ENCODE measurements around the gene ACACB.

The ACACB gene

DNA sequence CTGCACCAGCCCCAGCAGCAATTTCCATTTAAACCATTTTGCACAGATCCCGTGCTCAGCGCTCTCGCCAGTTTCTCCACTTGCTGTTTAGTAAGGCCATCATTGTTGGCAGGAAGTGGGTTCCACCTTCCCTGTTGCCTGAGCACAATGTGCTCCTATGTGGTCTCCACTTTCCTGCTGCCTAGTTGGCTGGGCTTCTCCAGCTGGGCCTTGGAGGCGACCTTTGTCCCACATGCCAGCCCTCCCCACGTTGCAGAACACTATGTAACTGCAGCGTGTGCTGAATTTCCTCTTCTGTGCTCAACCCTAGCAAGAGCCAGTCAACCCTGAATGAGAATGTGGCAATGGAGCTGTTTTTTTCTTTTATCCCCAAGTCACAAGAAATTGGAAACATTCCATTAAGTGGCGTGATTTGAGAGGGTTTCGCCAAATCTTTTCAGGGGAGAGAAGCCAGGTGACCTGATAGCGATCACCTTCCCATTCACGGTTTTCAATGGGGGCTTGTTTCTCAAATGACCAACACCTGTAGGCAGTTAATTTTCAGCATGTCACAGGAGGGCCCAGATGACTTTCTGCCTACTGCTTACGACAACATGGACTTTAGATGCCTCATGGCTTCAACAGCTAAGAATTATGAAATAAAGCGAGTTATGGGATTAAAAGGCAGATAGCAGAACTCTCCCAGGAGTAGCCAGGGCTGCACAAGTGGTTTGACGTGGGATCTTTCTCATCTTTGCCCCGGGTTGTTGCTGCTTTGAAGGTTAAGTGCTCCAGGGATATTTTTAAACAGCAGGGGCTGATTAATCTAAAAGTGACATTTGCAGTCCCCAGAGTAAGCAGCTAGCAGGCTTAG, at the start of gene ACACB:
ACACB (plus strand) TSS at position 830 of the 853 bp plus-strand sequence. CDS start 22,819 bp downstream, outside the sequence.
- DNase-seq = peak; percentile 31

DNA sequence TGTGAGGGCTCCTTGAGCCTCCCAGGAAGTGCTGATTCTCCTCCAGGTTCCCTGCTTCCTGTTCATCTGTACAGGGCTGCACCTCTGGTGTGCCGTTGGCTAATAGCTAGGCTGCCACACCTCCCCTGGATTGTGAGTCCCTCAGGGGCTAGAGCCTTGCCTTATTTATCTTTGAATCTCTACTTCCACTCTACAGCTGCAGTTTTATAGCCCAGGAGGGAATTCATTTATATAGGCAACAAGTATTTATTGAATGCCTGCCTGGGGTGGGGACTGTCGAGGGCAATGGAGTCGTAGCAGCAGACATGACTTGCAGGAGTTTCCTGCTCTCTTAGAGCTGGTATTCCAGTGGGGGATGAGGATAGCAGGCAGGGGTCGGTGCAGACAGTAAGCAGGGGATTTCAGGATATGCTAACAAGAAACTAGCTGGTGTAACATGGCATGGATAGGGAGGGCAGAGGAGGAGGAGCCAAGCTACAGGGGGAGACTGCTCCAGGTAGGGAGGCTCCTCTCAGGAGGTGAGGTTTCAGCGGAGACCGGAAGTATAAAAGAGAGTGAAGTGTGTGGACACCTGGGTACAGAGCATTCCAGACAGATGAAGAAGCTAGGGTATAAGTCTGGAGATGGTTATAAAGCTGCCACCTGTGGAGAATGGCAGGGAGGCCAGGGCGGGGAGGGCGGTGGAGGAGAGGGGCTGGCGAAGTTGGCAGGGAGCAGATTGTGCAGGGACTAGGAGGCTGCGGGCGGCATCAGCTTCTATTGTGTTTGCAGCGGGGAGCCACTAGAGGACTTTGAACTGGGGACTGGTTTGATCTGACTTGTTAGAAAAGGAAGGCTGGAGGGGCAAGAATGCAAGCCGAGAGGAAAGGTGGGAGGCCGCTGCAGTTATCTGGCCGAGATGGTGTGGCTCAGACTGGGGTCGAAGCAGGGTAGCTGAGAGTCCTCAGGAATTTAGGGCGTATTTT, 46.8 kb upstream of the ACACB start:
- no peak for DNase-seq

DNA sequence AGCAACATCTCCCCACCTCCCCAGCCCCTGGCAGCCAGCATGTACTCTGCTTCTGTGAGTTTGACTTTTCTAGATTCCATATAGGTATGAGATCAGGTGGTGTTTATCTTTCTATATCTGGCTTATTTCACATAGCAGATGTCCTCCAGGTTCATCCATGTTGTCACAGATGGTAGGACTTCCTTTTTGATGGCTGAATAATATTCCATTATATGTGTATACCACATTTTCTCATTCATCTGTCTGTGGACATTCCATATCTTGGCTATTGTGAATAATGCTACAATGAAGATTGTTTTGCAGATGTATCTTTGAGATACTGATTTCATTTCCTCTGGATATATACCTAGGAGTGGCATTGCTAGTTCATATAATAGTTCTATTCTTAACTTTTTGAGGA, 41.5 kb upstream of the ACACB start:
- DNase-seq = no peak

DNA sequence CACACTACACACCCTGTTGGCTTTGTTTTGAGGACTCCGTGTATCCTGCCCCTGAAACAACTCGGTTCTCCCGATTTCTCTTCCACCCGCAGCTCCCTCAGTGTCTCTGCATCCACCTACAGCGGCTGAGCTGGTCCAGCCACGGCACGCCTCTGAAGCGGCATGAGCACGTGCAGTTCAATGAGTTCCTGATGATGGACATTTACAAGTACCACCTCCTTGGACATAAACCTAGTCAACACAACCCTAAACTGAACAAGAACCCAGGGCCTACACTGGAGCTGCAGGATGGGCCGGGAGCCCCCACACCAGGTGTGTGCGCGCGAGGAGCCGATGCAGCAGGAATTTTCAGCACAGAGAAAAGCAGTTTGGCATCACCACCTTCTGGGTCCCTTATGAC, 33.6 kb upstream of the ACACB start:
- no peak for DNase-seq

DNA sequence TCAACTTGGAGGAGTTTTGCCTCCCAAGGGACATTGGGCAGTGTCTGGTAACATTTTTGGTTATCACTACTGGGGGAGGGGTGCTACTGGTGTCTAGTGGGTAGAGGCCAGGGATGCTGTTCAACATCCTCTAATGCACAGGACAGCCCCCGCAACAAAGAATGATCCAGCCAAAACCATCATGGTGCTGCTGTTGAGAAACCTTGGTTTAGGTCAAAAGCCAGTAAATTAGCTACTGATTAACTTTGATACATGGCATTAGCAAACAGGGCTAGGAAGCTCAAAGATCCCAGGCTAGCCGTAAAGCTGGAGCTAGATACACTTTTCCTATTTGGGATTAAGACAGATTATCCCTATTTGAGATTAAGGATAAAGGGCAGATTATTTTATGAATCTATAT, 32.0 kb upstream of the ACACB start:
- no peak for DNase-seq

DNA sequence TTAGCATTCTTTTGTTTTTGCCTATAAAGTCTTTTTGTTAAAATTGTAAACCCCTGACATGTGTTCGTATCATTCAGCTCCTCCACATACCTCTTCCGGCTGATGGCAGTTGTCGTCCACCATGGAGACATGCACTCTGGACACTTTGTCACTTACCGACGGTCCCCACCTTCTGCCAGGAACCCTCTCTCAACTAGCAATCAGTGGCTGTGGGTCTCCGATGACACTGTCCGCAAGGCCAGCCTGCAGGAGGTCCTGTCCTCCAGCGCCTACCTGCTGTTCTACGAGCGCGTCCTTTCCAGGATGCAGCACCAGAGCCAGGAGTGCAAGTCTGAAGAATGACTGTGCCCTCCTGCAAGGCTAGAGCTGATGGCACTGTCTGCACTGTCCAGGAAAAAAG, 30.8 kb upstream of the ACACB start:
- no peak for DNase-seq

DNA sequence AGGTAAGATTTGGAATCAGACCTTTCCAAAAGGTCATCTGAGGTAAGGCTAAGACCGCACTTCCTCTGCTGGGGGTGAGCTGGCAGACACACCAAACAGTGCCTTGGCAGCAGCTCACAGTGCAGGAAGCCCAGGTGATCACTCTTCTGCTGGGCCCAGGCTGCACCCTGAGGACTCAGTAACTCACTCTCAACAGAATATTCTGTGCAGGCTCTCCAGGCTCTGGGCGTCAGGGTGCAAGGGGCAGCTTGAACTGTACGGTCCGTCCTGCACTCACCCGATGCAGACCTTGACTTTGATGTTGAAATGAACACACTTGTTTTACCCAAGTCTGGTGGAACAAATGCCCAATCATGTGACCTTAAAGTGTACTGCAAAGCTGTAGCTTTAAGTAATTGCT, 29.1 kb upstream of the ACACB start:
- no peak for DNase-seq

DNA sequence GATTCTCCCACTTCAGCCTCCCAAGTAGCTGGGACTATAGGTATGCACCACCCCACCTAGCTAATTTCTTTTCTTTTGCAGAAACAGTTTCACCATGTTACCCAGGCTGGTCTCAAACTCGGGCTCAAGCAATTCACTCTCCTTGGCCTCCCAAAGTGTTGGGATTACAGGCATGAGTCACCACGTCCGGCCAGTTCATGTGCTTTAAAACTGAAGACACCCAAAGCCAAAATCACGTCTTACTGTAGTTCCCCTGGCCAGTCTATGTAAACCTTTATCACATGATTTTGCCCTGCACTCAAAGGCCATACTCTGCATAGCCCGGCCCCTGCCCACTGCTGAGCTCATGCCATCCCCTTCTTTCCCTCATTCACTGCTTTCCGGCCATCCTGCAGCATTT, 27.6 kb upstream of the ACACB start:
- DNase-seq = no peak

DNA sequence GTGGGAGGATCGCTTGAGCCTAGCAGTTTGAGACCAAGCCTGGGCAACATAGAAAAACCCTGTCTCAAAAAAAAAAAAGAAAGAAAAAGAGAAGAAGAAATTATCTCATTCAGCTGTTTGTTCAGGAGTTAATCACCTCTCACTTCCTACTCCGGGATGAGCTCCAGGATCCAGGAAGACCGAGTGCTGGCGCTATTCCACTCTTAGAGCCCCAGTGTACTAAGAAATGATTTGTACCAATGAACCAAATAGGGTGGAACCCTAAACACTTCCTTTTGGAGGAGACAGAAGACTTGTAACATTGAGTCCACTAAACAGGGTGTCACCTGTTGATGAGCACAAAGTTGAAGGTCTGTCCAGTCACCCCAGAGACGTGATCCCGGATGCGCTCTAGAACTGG, 26.7 kb upstream of the ACACB start:
- no peak for DNase-seq

DNA sequence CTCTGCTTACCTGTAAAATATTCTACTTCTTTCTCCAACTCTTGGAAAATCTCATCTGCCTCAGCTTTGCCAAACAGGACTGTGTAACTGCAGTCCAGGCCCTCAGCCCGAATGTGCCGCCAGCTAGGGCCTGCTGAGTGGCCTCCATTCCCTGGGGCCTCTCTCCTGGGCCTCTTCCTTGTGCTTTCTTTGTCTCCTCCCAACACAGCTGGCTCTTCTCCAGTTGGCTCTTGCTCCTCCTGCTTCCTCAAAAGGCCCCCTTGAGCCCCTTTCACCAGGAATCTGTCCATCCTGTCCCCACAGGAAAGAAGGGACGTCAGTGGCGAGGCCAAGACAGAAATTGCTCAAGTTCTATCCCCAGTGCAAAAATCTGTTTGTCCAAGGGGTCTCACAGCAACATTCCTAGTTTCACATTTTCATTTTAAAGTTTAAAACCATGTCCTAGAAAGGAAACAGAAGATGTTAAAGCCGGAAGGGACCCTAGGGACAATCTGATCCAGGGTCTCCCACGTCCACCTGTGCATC, 23.8 kb upstream of the ACACB start:
- DNase-seq = no peak

DNA sequence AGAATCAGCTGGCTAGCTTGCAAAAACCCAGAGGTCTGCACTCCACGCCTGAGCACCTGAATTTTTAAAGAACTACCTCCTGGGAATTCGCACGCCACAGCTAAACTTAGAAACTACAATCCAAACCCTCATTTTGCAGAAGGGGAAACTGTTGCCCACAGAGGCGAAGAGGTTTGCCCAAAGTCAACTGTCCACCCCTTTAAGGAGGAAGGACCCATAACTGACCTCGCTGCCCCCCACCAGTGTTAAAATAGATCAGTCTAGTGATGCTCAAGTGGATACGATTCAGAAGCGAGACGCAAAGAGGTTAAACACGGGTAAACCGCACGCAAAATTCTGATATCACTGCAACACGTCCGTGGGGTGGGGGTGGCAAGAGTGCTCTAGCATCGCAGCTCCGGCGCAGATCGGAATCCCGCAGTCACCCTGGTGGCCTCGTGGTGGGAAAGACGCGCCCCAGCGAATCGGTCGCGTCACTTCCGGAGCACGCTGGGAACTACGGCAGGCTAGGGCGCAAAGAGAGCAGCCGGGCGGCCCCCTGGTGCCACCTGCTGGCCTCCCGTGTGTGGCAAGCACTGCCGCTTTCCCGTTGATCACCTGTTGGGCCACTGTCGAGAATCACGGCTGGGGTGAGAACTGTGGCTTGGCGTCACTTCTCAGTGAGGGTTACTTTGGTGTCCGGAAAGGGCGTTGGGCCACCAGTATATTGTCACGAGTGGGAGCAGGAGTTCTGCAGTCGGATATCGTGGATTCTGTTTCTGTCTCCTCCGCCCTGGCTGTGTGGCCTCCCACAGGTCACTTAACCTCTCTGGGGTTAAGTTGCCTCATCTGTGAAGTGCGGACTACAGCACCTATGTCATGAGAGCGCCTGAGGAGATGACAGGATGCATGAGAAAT, 23.1 kb upstream of the ACACB start, which contains the start of gene ALKBH2:
ALKBH2 (minus strand) TSS at position 451 of the 897 bp plus-strand sequence. CDS start 686 bp downstream, outside the sequence.
- DNase-seq = peak; percentile 97

DNA sequence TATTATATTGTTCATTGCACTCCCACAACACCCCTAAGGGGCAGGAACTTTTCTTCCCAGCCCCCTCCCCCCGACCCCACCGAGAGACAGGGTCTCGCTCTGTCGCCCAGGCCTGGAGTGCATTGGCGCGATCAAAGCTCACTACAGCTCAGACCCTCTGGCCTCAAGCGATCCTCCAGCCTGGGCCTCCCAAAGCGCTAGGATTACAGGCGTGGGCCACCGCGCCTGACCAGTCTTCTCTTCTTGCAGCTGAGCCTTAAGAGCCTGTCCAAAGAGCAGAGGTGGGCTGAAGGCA, 19.3 kb upstream of the ACACB start:
- no peak for DNase-seq

DNA sequence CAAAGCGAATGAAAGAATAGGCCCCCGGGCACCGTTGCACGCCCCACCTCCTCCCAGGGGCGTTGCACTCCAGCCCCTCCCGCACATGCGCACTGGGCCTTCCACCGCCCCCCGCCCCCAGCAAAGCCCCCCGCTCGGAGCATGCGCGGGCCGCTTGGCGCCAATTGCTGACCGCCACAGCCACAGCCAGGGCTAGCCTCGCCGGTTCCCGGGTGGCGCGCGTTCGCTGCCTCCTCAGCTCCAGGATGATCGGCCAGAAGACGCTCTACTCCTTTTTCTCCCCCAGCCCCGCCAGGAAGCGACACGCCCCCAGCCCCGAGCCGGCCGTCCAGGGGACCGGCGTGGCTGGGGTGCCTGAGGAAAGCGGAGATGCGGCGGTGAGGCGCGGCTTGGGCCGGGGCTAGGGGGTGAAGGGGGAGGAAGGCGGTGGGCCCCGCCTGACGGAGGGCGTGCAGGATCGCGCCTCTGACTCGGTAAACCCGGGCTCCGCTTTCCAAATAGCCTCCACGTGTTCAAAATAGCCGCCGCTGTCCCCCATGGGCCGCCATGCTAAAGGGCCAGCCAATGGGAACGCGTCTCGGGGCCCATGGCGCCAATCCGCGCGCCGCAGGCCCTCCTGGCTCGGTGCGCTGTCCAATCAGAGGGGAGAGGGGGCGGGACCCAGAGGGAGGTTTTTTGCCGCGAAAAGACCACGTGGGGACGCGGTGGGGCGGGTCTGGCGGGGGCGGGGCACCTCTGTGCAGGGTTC, 18.8 kb upstream of the ACACB start, which contains the start of gene UNG:
UNG (plus strand) TSS at position 163 of the 748 bp plus-strand sequence; CDS start at position 246, 83 bp downstream.
- DNase-seq = peak; percentile 98

DNA sequence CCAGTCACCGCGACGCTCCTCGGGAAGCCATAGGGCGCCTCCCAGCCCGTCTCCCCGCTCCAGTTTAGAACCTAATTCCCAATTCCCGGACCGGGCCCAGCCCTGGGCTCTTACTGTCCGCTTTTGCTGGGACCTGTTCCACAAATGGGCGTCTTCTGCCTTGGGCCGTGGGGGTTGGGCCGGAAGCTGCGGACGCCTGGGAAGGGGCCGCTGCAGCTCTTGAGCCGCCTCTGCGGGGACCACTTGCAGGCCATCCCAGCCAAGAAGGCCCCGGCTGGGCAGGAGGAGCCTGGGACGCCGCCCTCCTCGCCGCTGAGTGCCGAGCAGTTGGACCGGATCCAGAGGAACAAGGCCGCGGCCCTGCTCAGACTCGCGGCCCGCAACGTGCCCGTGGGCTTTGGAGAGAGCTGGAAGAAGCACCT, 18.2 kb upstream of the ACACB start:
- DNase-seq = peak; percentile 46

DNA sequence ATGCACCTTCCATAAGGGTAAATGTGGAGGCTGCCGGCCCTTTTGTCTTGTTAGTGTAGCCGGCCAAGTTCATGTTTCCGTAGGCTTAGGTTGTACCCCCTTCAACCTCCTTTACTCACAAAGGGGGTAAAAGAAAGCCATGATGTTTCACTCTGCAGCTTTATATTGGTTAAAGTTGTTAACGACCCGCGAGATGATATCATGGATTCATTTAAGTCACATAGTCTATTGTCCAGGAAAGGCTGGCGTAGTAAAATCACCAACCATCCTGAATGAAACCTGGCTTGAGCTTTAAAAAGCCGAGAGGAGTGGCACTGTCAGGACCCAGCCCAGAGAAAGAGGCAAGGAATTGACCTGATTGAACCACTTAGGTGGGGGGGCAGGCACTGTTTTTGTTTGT, 17.7 kb upstream of the ACACB start:
- no peak for DNase-seq

DNA sequence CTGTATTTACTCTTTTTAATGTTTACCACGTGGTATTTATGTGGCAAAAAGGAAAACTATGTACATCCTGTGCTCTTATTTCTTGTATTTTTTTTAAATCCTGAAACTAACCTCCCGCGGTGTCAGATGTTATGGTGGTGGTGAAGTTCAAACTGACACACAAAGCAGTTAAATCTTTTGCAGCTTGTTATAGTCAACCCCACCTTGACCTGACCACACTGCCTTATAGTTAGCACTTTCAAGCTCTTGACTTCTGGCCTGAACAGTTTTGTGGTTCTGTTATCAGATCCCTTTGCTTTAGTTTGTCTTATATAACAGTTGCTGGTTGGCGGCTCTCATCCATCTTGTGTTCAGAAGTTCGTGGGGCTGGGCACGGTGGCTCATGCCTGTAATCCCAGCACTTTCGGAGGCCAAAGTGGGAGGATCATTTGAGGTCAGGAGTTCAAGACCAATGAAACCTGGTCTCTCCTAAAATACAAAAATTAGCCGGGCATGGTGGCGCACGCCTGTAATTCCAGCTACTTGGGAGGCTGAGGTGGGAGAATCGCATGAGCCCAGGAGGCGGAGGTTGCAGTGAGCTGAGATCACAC, 16.9 kb upstream of the ACACB start:
- DNase-seq = no peak

DNA sequence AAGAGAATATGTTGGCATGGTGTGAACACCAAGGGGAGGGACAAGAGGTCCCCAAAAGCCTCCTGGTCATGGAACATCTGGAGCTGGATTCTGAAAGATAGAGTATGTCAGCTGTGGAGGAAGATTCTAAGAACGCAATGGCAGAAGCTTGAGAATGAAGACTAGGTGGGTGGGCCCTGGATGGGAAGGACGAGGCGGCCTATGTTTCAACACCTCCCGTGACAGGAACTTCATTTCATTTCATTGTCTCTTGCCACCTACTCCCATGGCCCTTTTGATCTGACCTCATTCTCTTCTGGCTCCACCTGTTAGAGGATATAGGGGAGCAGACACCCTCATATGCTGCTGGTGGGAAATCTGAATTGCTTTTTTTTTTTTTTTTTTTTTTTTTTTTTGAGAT, 15.6 kb upstream of the ACACB start:
- no peak for DNase-seq

DNA sequence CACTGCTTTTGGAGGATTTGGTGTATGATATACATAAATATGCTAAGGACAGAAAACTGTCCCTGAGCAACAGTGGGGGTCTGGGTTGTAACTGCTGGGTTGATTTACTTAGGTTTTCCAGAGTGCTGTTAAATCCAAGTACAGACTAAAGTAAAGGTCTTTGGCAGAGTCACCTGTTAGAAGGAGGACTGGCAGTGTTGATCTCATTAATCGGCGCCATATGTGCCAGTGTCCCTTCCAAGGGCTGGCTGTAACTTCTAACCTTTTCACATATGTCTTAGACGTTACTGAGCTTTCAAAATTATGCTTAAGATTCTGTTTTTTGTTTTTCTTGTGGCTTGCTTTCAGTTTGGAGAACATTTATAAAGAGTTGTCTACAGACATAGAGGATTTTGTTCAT, 13.9 kb upstream of the ACACB start:
- DNase-seq = no peak

DNA sequence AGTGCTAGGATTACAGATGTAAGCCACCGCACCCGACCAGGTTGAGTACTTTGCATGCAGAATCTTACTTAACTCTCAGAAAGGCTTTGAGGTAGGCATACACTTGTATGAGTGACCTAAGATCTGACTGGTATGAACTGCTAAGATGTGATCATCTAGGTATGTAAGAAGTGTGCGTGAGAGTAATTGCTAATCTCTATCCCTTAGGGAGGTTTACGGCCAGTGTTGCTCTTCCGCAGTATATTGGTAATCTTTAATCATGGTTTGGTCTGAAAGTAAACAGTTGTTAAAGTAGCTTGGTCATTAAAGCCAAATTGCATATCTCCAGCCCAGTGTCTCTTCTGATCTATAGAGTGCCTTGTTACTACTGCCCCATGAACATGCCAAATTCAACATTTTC, 11.2 kb upstream of the ACACB start:
- no peak for DNase-seq

DNA sequence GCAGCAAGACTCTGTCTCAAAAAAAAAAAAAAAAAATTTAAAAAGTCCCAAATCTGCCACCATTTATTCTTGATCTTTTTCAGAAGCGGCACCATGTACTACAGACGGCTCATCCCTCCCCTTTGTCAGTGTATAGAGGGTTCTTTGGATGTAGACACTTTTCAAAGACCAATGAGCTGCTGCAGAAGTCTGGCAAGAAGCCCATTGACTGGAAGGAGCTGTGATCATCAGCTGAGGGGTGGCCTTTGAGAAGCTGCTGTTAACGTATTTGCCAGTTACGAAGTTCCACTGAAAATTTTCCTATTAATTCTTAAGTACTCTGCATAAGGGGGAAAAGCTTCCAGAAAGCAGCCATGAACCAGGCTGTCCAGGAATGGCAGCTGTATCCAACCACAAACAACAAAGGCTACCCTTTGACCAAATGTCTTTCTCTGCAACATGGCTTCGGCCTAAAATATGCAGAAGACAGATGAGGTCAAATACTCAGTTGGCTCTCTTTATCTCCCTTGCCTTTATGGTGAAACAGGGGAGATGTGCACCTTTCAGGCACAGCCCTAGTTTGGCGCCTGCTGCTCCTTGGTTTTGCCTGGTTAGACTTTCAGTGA, 6.5 kb upstream of the ACACB start:
- no peak for DNase-seq

DNA sequence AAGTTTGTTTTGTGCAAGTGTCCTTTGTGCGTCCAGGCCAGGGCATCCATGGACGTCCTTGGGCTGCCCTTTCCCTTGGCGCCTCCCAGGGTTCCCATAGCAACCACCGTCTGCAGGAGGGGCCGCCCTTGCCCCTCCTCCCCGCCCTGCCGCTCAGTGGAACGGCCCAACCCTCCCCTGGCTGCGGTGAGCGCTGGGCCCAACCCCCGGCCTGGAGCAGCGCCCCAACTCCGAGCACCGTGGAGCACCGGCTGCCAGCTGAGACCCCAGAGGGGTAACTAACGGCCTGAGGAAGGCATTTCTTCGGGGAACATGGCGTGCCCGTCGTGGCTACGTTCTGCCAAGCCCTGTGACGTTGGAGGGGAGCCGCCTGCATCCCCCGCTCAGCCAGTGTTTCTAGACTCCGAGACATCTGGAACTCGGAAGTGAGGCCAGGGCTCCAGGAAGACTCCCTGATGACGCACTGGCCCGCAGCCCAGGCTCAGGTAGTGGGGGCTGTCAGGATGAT, 5.3 kb upstream of the ACACB start:
- DNase-seq = peak; percentile 52
